A549 (cell line): ENCODE measurements around the gene KTN1.

Experiments
- CBX2 ChIP-seq: fragments of 200-600 bp; sonication (generic); IDR thresholded peaks from 2 replicates; pipeline ENCODE4 v1.6.1; 2016; ENCODE audit warnings: low read depth, mild to moderate bottlenecking, borderline replicate concordance
- EP300 ChIP-seq, 2 experiments: fragments of >200 bp; sonication (Bioruptor Twin); formaldehyde crosslinking; IDR thresholded peaks; 2 replicates in 1 of 2; 3 replicates in 1 of 2; pipeline ENCODE4 v1.6.1; 2016 to 2017
- HOXB5 ChIP-seq: fragments of 250-450 bp; sonication (Bioruptor Pico); IDR thresholded peaks from 2 replicates; pipeline ENCODE4 v1.5.0; 2020; ENCODE audit warnings: mild to moderate bottlenecking, moderate library complexity
- JUNB ChIP-seq: fragments of >200 bp; sonication (Bioruptor Twin); formaldehyde crosslinking; IDR thresholded peaks from 2 replicates; pipeline ENCODE4 v1.6.1; 2016
- KDM1A ChIP-seq: fragments of 200-600 bp; sonication (generic); IDR thresholded peaks from 2 replicates; pipeline ENCODE4 v1.6.1; 2016; ENCODE audit warnings: low read depth, mild to moderate bottlenecking
- MAZ ChIP-seq: fragments of 150-350 bp; IDR thresholded peaks from 2 replicates; pipeline ENCODE4 v1.6.1; 2014; ENCODE audit warnings: antibody characterized with exemption, low read depth, low read length, borderline replicate concordance
- POLR2A ChIP-seq: IDR thresholded peaks from 2 replicates; pipeline ENCODE4 v1.6.1; 2012; ENCODE audit warnings: mild to moderate bottlenecking, low read length
- TP53 ChIP-seq: fragments of 250-450 bp; sonication (Bioruptor Pico); IDR thresholded peaks from 2 replicates; pipeline ENCODE4 v1.5.0; 2021; ENCODE audit warnings: mild to moderate bottlenecking, moderate library complexity
- TF ChIP-seq, protein P1 (sequence below): fragments of >200 bp; sonication (Bioruptor Twin); formaldehyde crosslinking; IDR thresholded peaks from 3 replicates; pipeline ENCODE4 v1.5.1; 2016
- TF ChIP-seq, protein P2 (sequence below): fragments of >200 bp; sonication (Bioruptor Twin); formaldehyde crosslinking; IDR thresholded peaks from 3 replicates; pipeline ENCODE4 v1.6.1; 2016

DNA sequence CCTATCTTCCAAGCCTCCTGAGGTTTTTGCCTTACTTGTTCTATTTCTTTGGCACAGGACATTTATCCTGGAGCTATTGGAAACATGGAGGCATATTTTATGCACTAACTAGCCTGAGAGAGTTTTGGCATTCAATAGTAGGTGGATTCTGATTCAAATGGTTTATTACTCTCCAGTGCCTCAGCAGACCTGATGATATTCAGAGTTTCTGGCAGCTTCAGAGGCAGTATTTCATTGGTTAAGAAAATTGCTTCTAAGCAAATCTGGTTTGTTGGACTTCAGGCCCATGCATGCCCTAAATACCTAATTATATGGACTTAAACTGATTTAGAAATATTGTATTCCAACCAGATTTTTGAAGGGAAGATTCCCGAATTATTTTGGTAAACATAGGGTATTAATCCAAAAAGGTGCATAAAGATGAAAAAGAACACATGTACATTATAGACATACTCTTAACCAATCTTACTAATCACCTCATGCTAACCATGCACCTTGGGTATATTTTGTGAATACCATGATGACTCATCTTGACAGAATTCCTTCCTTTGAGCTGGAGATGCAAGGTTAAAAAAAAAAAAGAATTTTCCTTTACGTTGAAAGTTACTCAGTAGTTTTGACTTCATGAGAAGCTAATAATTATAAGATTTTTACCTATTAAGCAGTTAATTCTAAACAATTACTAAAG, 44.3 kb upstream of the KTN1 start:
- TF ChIP-seq POLR2A (no peak), CBX2 (no peak), KDM1A (no peak), MAZ (no peak), EP300 (IDR thresholded peaks at IDR 0.05) (no peak), TP53 (CRISPR knock-in tag) (no peak), HOXB5 (CRISPR knock-in tag) (no peak), JUNB (no peak)
- TF ChIP-seq, protein P1, sequence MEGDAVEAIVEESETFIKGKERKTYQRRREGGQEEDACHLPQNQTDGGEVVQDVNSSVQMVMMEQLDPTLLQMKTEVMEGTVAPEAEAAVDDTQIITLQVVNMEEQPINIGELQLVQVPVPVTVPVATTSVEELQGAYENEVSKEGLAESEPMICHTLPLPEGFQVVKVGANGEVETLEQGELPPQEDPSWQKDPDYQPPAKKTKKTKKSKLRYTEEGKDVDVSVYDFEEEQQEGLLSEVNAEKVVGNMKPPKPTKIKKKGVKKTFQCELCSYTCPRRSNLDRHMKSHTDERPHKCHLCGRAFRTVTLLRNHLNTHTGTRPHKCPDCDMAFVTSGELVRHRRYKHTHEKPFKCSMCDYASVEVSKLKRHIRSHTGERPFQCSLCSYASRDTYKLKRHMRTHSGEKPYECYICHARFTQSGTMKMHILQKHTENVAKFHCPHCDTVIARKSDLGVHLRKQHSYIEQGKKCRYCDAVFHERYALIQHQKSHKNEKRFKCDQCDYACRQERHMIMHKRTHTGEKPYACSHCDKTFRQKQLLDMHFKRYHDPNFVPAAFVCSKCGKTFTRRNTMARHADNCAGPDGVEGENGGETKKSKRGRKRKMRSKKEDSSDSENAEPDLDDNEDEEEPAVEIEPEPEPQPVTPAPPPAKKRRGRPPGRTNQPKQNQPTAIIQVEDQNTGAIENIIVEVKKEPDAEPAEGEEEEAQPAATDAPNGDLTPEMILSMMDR = no peak
- TF ChIP-seq, protein P2, sequence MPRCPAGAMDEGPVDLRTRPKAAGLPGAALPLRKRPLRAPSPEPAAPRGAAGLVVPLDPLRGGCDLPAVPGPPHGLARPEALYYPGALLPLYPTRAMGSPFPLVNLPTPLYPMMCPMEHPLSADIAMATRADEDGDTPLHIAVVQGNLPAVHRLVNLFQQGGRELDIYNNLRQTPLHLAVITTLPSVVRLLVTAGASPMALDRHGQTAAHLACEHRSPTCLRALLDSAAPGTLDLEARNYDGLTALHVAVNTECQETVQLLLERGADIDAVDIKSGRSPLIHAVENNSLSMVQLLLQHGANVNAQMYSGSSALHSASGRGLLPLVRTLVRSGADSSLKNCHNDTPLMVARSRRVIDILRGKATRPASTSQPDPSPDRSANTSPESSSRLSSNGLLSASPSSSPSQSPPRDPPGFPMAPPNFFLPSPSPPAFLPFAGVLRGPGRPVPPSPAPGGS = no peak
